K562 (cell line): ENCODE data around the gene VWC2L. TPM values are rescaled to one million over a fixed set of nuclear protein-coding genes. Genes with fewer than 3 reads are reported as not detected.

Experiments
- ATAC-seq: fragments of 200-7000 bp; cut with Tn5 transposase; 3 replicates; pipeline ENCODE4 v1.9.1; 2020; ENCODE audit warnings: moderate library complexity
- BruUV-seq: library from RNA; stranded (reverse); fragments of 400-500 nt; replicated peaks from 2 replicates; lab custom pipeline; 2021; lab: Mats Ljungman, UMichigan
- CTCF ChIA-PET: fragments of 300-600 bp; formaldehyde crosslinking; extraction: SDS; loops from one replicate; lab custom pipeline; 2021; ENCODE audit warnings: low intra/inter-chr PET ratio; lab: Yijun Ruan, JAX
- POLR2A ChIA-PET: fragments of 300-600, 350-650 bp; sonication (Branson Sonifier 250); formaldehyde crosslinking; extraction: SDS; loops from one replicate; lab custom pipeline; 2021; ENCODE audit warnings: antibody characterized with exemption, inconsistent platforms; lab: Yijun Ruan, JAX
- DNase-seq, 4 experiments: peaks; one replicate each; pipeline versions ENCODE4 v3.0.0 to v3.0.0-alpha.2; 2011 to 2018; ENCODE audit warnings: low spot score in 3 of 4, mixed read lengths in 3 of 4; ENCODE audit errors: extremely low read depth in 1 of 4
- FAIRE-seq: peaks from 2 replicates; lab custom pipeline; 2011; peaks lifted over from hg19 to GRCh38; lab: Jason Lieb, UNC
- H2AFZ ChIP-seq: 2 replicates; pipeline ENCODE4 v1.6.0; 2011; ENCODE audit warnings: low read depth, low read length, control low read depth, inconsistent platforms
- H3K27ac ChIP-seq: fragments of 200-600 bp; 3 replicates; pipeline ENCODE4 v1.8.0; 2011; ENCODE audit warnings: low read depth, mild to moderate bottlenecking, control low read depth, inconsistent platforms, low read length, moderate library complexity, mixed read lengths; ENCODE audit errors: extremely low read depth
- H3K27me3 ChIP-seq, 2 experiments: fragments of 300-600 bp in 1 of 2; 2 replicates in 1 of 2; 3 replicates in 1 of 2; pipeline versions ENCODE4 v1.6.0 to v1.8.0; 2011; ENCODE audit warnings: inconsistent platforms in 2 of 2, low read length in 2 of 2, mild to moderate bottlenecking in 1 of 2, mixed read lengths in 1 of 2, moderate library complexity in 1 of 2; ENCODE audit not compliant: control insufficient read depth in 2 of 2, insufficient read depth in 2 of 2
- H3K36me3 ChIP-seq: fragments of 300-600 bp; 3 replicates; pipeline ENCODE4 v1.8.0; 2011; ENCODE audit warnings: mild to moderate bottlenecking, low read length, inconsistent platforms; ENCODE audit not compliant: control insufficient read depth, insufficient read depth
- H3K4me1 ChIP-seq, 2 experiments: fragments of 200-600 bp in 1 of 2; replicated peaks in 1 of 2; 2 replicates in 1 of 2; 3 replicates in 1 of 2; pipeline versions ENCODE4 v1.5.1 to v1.8.0; 2011; ENCODE audit warnings: inconsistent platforms in 2 of 2, low read length in 2 of 2, mild to moderate bottlenecking in 1 of 2, mixed read lengths in 1 of 2, moderate library complexity in 1 of 2; ENCODE audit not compliant: control insufficient read depth in 2 of 2, insufficient read depth in 2 of 2
- H3K4me2 ChIP-seq: 2 replicates; pipeline ENCODE4 v1.6.1; 2011; ENCODE audit warnings: low read length, control low read depth, inconsistent platforms, mixed read lengths; ENCODE audit not compliant: insufficient read depth
- H3K4me3 ChIP-seq: fragments of 200-600 bp; sonication (generic), shearing (Covaris generic); 2 replicates; pipeline ENCODE4 v1.5.1; 2016; ENCODE audit warnings: control low read depth, inconsistent platforms
- H3K79me2 ChIP-seq: fragments of 200-600 bp; 3 replicates; pipeline ENCODE4 v1.8.0; 2011; ENCODE audit warnings: low read length, inconsistent platforms; ENCODE audit not compliant: control insufficient read depth, insufficient read depth
- H3K9ac ChIP-seq, 2 experiments: 2 replicates each; pipeline versions ENCODE4 v1.6.0 to v1.6.1; 2011; ENCODE audit warnings: low read depth in 2 of 2, low read length in 2 of 2, control low read depth in 1 of 2, inconsistent platforms in 1 of 2, mild to moderate bottlenecking in 1 of 2, mixed read lengths in 1 of 2; ENCODE audit not compliant: insufficient read depth in 1 of 2
- H3K9me1 ChIP-seq: one replicate; pipeline ENCODE4 v1.6.0; 2011; ENCODE audit warnings: inconsistent platforms, mild to moderate bottlenecking, low read length, moderate library complexity; ENCODE audit not compliant: control insufficient read depth, insufficient read depth
- H3K9me3 ChIP-seq: replicated peaks from 2 replicates; pipeline ENCODE4 v1.5.1; 2011; ENCODE audit warnings: low read depth, low read length, inconsistent platforms; ENCODE audit not compliant: control insufficient read depth, insufficient read depth
- H4K20me1 ChIP-seq: replicated peaks from 2 replicates; pipeline ENCODE4 v1.6.1; 2011; ENCODE audit warnings: low read length, inconsistent platforms, mixed read lengths; ENCODE audit not compliant: control insufficient read depth, insufficient read depth
- AFF4 ChIP-seq: sonication (generic); formaldehyde crosslinking; IDR thresholded peaks from 2 replicates; pipeline ENCODE4 v1.8.0; 2023; ENCODE audit warnings: mild to moderate bottlenecking, missing genetic modification reagents
- EGR1 ChIP-seq: fragments of 450-650 bp; conservative IDR thresholded peaks from 2 replicates; pipeline ENCODE4 v1.6.1; 2017; ENCODE audit warnings: mild to moderate bottlenecking
- FOXA1 ChIP-seq: fragments of 450-650 bp; IDR thresholded peaks from 2 replicates; pipeline ENCODE4 v1.6.1; 2016; ENCODE audit warnings: mild to moderate bottlenecking, borderline replicate concordance
- HNRNPL ChIP-seq: fragments of 200-400 bp; formaldehyde crosslinking; IDR thresholded peaks from 2 replicates; pipeline ENCODE4 v1.6.1; 2017; ENCODE audit warnings: low read depth, mild to moderate bottlenecking, low read length
- ZNF740 ChIP-seq, 3 experiments: fragments of 200-800 bp in 1 of 3; sonication (Bioruptor generic) in 1 of 3; sonication (generic) in 1 of 3; formaldehyde crosslinking in 1 of 3; IDR thresholded peaks; 2 replicates each; pipeline versions ENCODE4 v1.6.1 to v1.8.0; 2016 to 2022; ENCODE audit warnings: mild to moderate bottlenecking in 2 of 3, missing compliant biosample characterization in 2 of 3, missing genetic modification characterization in 2 of 3, missing genetic modification reagents in 1 of 3
- WGBS: fragments of 100-300 bp; shearing (Covaris generic); methylation state at CpG from one replicate; pipeline ENCODE4 v1.1.6; 2016; ENCODE audit warnings: low coverage, mixed read lengths; ENCODE audit not compliant: insufficient coverage; ENCODE audit errors: missing lambda C conversion rate; 5-methylcytosine and 5-hydroxymethylcytosine counted together
- in situ Hi-C: fragments of 300-500 bp; cut with MboI; formaldehyde crosslinking; loops from 4 replicates; pipeline ENCODE4 v1.15.0; 2018; ENCODE audit warnings: inconsistent platforms, mixed read lengths
- intact Hi-C: fragments of 100-400 bp; cut with micrococcal nuclease; formaldehyde crosslinking; loops from 2 replicates; pipeline ENCODE4 v1.14.2; 2022
- polyA plus RNA-seq, 8 experiments: library from polyadenylated mRNA; depleted of rRNA in 4 of 8; stranded (reverse) in 5 of 8; unstranded in 3 of 8; fragments of >200 nt; fragmentation: Nextera tagmentation in 2 of 8; fragmentation: Illumina TruSeq in 1 of 8; extraction: Ambion mirVana in 2 of 8; extraction: Trizol in 1 of 8; gene quantifications; 2 replicates each; pipeline versions ENCODE4 v1.2.1 to v1.2.3, GENCODE V29; 2011 to 2014; ENCODE audit warnings: inconsistent platforms in 1 of 8, missing spikeins in 1 of 8
- total RNA-seq, 7 experiments: library from RNA; depleted of rRNA in 6 of 7; stranded (reverse); fragments of >200 nt in 6 of 7; fragmentation: Illumina TruSeq in 2 of 7; extraction: Trizol in 2 of 7; gene quantifications; 2 replicates each; pipeline versions ENCODE4 v1.2.1 to v1.2.3, GENCODE V29; 2011 to 2021; ENCODE audit warnings: low replicate concordance in 1 of 7

The VWC2L gene
- total and polyA plus RNA-seq, 9 of the 15 experiments (the other 6 are each of a cell fraction or from before 2014, with no cell fraction given), result not detected

GRCh38 chr2:214624166-214624760 is 213.4 kb downstream of the VWC2L start:
- TF ChIP-seq FOXA1 (no peak), ZNF740 (CRISPR knock-in tag; IDR thresholded peaks at IDR 0.05) (no peak), ZNF740 (tag; IDR thresholded peaks at IDR 0.05) (no peak), AFF4 (CRISPR knock-in tag) (no peak), HNRNPL (no peak), EGR1 (no peak)
- DNase-seq (no peak), ATAC-seq (no peak), FAIRE-seq (no peak)
- in situ Hi-C loops, result no loop called here
- Histone ChIP-seq H3K9ac (no peak overlapping the region), H3K4me1 (no peaks in the 10 kb centered on the region), H3K27me3 (no peaks in the 10 kb centered on the region), H3K36me3 (no peaks in the 10 kb centered on the region), H4K20me1 (no peaks in the 10 kb centered on the region), H2AFZ (no peak overlapping the region), H3K4me3 (no peak overlapping the region), H3K79me2 (no peaks in the 10 kb centered on the region), H3K9me3 (no peaks in the 10 kb centered on the region), H3K4me2 (no peak overlapping the region), H3K27ac (no peak overlapping the region), H3K9me1 (no peaks in the 10 kb centered on the region)
- ChIA-PET CTCF (no interaction called here), POLR2A (no interaction called here)
- 0% methylated on average over 3 of the region's 3 CpGs for WGBS
- no TSS peak for BruUV-seq
- intact Hi-C loops, result no loop called here
